22Rv1 (cell line): ENCODE data around the gene RAB28.

Experiments used
- CTCF ChIP-seq: fragments of 450-650 bp; IDR thresholded peaks from 2 replicates; pipeline ENCODE4 v1.5.1; 2017; ENCODE audit warnings: mild to moderate bottlenecking
- ZFX ChIP-seq: fragments of 450-650 bp; IDR thresholded peaks from 2 replicates; pipeline ENCODE4 v1.6.1; 2017; ENCODE audit warnings: antibody characterized with exemption, borderline replicate concordance

GRCh38 chr4:13359809-13360208 is 124.3 kb downstream of the RAB28 start:
- no peak for TF ChIP-seq CTCF
- TF ChIP-seq ZFX, result no peak
